Spleen (tissue), 11 donors: Measurements from ENCODE around the gene TVP23B. TPM values are rescaled to one million over a fixed set of nuclear protein-coding genes. Genes with fewer than 3 reads are reported as not detected.
"Not testable (repeated sequence)": the region's sequence is repeated elsewhere in the genome, so short reads cannot be mapped to it uniquely, and the experiment has no call there.

Source experiments
- DNase-seq: peaks from one replicate; pipeline ENCODE4 v3.0.0-alpha.2; 2020
- H3K27ac ChIP-seq, 8 donors: fragments of 200-600 bp; sonication (generic) in 7 of 8; 1 replicate in 4 of 8; 2 replicates in 4 of 8; pipeline versions ENCODE4 v1.5.0 to v1.8.0; 2016 to 2021; ENCODE audit warnings: inconsistent platforms in 4 of 8, mild to moderate bottlenecking in 4 of 8, moderate library complexity in 1 of 8
- H3K27me3 ChIP-seq, 7 donors: fragments of 200-600 bp; sonication (generic) in 6 of 7; replicated peaks in 1 of 7; 1 replicate in 4 of 7; 2 replicates in 3 of 7; pipeline versions ENCODE4 v1.5.0 to v1.8.0; 2016 to 2021; ENCODE audit warnings: inconsistent platforms in 3 of 7, mild to moderate bottlenecking in 1 of 7
- H3K36me3 ChIP-seq, 6 donors: fragments of 200-600 bp; sonication (generic) in 5 of 6; 1 replicate in 4 of 6; 2 replicates in 2 of 6; pipeline versions ENCODE4 v1.5.0 to v1.8.0; 2016 to 2021; ENCODE audit warnings: inconsistent platforms in 2 of 6
- H3K4me1 ChIP-seq, 6 donors: fragments of 200-600 bp; sonication (generic) in 5 of 6; 1 replicate in 3 of 6; 2 replicates in 3 of 6; pipeline versions ENCODE4 v1.5.0 to v1.8.0; 2016 to 2021; ENCODE audit warnings: inconsistent platforms in 3 of 6
- H3K4me3 ChIP-seq, 8 donors: fragments of 200-600 bp; sonication (generic) in 7 of 8; 1 replicate in 4 of 8; 2 replicates in 4 of 8; pipeline versions ENCODE4 v1.5.0 to v1.8.0; 2016 to 2021; ENCODE audit warnings: inconsistent platforms in 4 of 8, mild to moderate bottlenecking in 4 of 8, moderate library complexity in 2 of 8
- H3K9me3 ChIP-seq, 8 donors: fragments of 200-600 bp; sonication (generic) in 7 of 8; 1 replicate in 4 of 8; 2 replicates in 4 of 8; pipeline versions ENCODE4 v1.5.0 to v1.8.0; 2016 to 2021; ENCODE audit warnings: inconsistent platforms in 4 of 8
- POLR2A ChIP-seq, 3 donors: fragments of 450-650 bp; IDR thresholded peaks; one replicate each; pipeline ENCODE4 v1.5.1; 2017; ENCODE audit warnings: antibody characterized with exemption in 3 of 3, mild to moderate bottlenecking in 1 of 3
- POLR2AphosphoS5 ChIP-seq, 3 donors: sonication (generic); formaldehyde crosslinking; IDR thresholded peaks; one replicate each; pipeline ENCODE4 v1.5.1; 2017; ENCODE audit warnings: antibody characterized with exemption in 3 of 3
- WGBS, 5 donors: extraction: QIAGEN DNeasy Blood & Tissue Kit in 3 of 5; methylation state at CpG; one replicate each; pipeline versions ENCODE4 v1.1.5 to v1.1.7; 2013 to 2018; 5-methylcytosine and 5-hydroxymethylcytosine counted together
- intact Hi-C: fragments of 100-400 bp; cut with DNase I; formaldehyde crosslinking; loops from one replicate; pipeline ENCODE4 v1.15.0; 2023; ENCODE audit warnings: low total_unique reads
- polyA plus RNA-seq, 3 donors: library from polyadenylated mRNA; stranded (reverse); fragments of 200-250 nt; gene quantifications; one replicate each; pipeline ENCODE4 v1.2.1, GENCODE V29; 2013
- total RNA-seq, 7 donors: library from RNA; depleted of rRNA in 3 of 7; stranded (reverse); fragments of >200 nt in 3 of 7; fragmentation: NEBNext Ultra II Directional in 4 of 7; extraction: Animal tissue kit (Norgen Biotek cat#: 25700) in 4 of 7; gene quantifications; one replicate each; pipeline versions ENCODE4 v1.1.0 to v1.2.1, GENCODE V29; 2016 to 2021
- TF ChIP-seq, protein P1 (sequence below), 11 experiments: fragments of 200-600 bp in 7 of 11; fragments of 450-650 bp in 4 of 11; sonication (generic) in 4 of 11; IDR thresholded peaks in 8 of 11; conservative IDR thresholded peaks in 3 of 11; 1 replicate in 7 of 11; 2 replicates in 4 of 11; pipeline versions ENCODE4 v1.4.0 to v1.8.0; 2016 to 2021; ENCODE audit warnings: antibody characterized with exemption in 11 of 11, inconsistent platforms in 4 of 11, mild to moderate bottlenecking in 1 of 11
- donor health status: healthy with polysubstance abuse.
- donor health status: DM: no; HTN: no; CAD: no; lungs with moderate emphysema.
- donor health status: DM: no; HTN: no; CAD: no.
- donor health status: Bipolar disorder and iron deficiency.
- donor health status: healthy.
- donor health status: DM: no; HTN: no; CAD: no.
- donor health status: DM: yes; HTN: yes; CAD: no.

Gene TVP23B
- total and polyA plus RNA-seq, 10 donors, result 16.3 to 40.5 (median 28.5) TPM

DNA sequence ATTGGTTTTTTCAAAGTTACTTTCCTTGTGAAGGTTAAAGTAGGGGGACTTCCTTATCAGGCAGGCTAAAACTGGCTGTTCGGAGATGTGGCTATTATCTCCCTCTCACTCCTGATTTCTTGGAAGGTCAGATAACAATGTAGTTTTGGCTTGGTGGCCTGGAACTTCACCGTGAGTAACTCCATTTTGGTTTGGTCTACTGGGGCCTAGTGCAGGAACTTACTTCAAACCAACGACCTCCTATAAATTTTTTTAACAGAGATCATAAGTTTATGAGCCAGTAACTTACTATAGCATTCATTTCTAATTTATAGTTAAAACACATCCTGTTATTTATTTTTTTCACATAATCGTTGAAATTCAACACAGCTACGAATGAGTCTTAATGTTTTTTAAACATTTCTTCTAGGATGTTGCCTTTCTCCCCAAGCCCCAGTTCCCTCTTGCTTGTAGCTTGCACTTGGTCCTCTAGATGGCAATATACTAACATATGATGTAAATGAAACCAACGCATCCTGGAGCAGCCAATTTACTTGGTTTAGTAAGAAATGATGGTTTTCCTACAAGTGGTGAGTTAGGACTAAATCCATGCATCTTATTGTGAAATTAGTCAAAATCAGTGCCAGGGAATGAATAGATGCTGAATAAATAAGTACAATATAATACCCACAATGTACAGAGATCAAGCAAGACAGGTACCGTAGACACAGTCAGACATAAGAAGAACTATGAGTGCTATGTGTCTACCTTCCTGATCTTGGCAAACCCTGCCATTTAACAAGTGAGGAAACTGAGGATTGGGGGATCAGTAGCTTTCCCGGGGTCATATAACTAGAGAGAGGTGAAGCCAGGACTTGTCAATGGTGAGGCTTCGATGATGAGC, 35.7 kb downstream of the TVP23B start:
- H3K36me3 ChIP-seq, H3K9me3 ChIP-seq, intact Hi-C loops, H3K4me3 ChIP-seq, H3K27ac ChIP-seq, DNase-seq, H3K4me1 ChIP-seq, H3K27me3 ChIP-seq: not testable (repeated sequence)
- WGBS, 5 donors, result 48 to 63% (median 51%) methylated on average over 8 to 9 of the region's 9 CpGs
- TF ChIP-seq, protein P1, sequence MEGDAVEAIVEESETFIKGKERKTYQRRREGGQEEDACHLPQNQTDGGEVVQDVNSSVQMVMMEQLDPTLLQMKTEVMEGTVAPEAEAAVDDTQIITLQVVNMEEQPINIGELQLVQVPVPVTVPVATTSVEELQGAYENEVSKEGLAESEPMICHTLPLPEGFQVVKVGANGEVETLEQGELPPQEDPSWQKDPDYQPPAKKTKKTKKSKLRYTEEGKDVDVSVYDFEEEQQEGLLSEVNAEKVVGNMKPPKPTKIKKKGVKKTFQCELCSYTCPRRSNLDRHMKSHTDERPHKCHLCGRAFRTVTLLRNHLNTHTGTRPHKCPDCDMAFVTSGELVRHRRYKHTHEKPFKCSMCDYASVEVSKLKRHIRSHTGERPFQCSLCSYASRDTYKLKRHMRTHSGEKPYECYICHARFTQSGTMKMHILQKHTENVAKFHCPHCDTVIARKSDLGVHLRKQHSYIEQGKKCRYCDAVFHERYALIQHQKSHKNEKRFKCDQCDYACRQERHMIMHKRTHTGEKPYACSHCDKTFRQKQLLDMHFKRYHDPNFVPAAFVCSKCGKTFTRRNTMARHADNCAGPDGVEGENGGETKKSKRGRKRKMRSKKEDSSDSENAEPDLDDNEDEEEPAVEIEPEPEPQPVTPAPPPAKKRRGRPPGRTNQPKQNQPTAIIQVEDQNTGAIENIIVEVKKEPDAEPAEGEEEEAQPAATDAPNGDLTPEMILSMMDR (IDR thresholded peaks at IDR 0.05 in 8 of 11, conservative IDR thresholded peaks at IDR 0.05 in 3 of 11), result peak; percentile 28 to 90 (median 71)

DNA sequence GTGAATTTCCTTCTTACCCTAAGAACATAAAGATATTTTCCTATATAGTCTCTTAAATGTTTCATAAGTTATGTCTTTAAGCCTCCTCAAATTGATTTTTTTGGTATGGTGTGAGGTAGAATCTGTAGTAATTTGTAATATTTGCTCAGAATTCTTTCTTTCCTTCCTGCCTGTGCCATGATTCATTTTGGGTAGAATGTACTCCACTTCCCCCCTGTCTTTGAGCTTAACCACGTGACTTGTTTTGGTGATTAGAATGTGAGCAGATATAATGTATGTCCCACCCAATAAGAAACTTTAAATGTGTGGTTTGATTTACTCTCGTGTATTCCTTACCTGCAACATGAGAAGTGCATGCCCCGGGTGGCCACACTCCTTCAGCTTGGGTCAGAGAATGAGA, 40.4 kb downstream of the TVP23B start:
- H3K27me3 ChIP-seq, H3K9me3 ChIP-seq, H3K4me3 ChIP-seq, DNase-seq, H3K36me3 ChIP-seq, H3K27ac ChIP-seq, H3K4me1 ChIP-seq, intact Hi-C loops: not testable (repeated sequence)
- WGBS, 5 donors, result 18 to 72% (median 24%) methylated on average over 1 to 3 of the region's 3 CpGs

DNA sequence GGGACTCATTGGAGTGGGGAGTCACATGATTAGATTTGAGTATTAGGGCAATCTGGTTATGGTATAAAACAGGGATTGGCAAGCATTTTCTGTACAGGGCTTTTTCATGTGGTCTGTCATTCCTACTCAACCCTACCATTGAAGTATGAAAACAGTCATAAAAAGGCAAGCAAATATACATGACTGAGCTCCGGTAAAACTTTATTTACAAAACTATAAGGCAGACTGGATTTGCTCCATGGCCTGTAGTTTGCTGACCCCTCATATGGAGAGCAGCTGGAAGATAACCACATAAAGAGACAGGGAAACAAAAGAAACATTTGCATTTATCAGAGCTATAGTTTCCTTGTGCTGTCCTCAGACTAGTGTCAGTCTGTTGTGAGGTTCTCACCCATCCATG, 46.6 kb downstream of the TVP23B start:
- intact Hi-C loops, H3K4me1 ChIP-seq, H3K9me3 ChIP-seq, H3K27me3 ChIP-seq, H3K27ac ChIP-seq, DNase-seq, H3K4me3 ChIP-seq, H3K36me3 ChIP-seq: not testable (repeated sequence)
- WGBS, 5 donors, result no CpG with 5 or more reads among the region's 1 CpG

DNA sequence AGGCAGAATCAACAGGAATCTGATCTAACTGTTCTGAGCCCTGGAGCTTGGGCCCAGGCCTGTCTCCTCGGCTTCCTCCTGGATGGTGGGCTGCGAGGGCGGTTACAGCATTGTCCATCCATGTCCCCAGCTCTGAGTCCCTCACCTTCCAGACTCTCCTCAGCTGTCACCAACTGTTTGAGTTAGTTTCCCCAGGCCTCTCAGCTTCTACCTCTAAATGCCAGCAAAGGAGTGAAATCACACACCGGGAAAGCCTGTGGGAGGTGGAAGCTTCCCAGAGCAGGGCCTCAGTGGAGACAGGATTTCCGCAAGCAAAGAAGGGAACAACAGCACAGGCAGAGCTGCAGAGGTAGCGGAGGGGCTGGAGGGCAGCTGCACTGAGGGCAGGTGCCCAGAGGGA, 67.5 kb downstream of the TVP23B start:
- Histone ChIP-seq H3K27ac (no peak overlapping the region), H3K36me3 (no peaks in the 10 kb centered on the region), H3K4me3 (no peak overlapping the region), H3K9me3 (no peaks in the 10 kb centered on the region), H3K27me3 (no peaks in the 10 kb centered on the region), H3K4me1 (no peaks in the 10 kb centered on the region)
- TF ChIP-seq POLR2AphosphoS5 (IDR thresholded peaks at IDR 0.05) (no peak), POLR2A (IDR thresholded peaks at IDR 0.05) (no peak)
- TF ChIP-seq, protein P1 (IDR thresholded peaks at IDR 0.05 in 8 of 11, conservative IDR thresholded peaks at IDR 0.05 in 3 of 11), result no peak
- intact Hi-C loops, result no loop called here
- no peak for DNase-seq
- WGBS, 5 donors, result 92 to 96% (median 95%) methylated on average over 6 of the region's 6 CpGs

DNA sequence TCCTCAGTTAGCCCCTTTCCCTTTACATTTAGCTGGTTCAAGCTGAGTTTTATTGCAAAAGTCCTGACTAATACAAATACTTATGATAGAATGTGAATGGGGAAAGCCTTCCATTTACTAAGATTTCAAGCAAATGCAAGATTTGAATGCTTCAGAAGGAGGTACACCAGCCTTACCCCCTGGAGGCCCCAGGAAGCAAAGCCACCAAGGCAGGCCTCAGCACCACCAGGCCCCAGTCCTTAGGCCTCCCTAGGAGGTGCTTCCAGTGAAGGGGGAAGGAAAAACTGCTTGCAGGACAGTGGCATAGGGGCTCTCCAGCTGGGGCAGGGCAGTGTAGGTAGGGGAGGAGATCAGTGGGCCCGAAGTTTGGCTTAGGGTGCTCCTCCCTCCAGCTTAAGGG, 69.7 kb downstream of the TVP23B start:
- no peak overlapping the region for H3K4me3 ChIP-seq
- TF ChIP-seq POLR2AphosphoS5 (IDR thresholded peaks at IDR 0.05) (no peak), POLR2A (IDR thresholded peaks at IDR 0.05) (no peak)
- TF ChIP-seq, protein P1 (IDR thresholded peaks at IDR 0.05 in 8 of 11, conservative IDR thresholded peaks at IDR 0.05 in 3 of 11), result no peak
- DNase-seq, result no peak
- intact Hi-C loops, result no loop called here
- no peaks in the 10 kb centered on the region for H3K9me3 ChIP-seq
- WGBS, 5 donors, result 74 to 85% (median 81%) methylated on average over 1 of the region's 1 CpG
- no peaks in the 10 kb centered on the region for H3K36me3 ChIP-seq
- peaks cover 0 to 9% (median 8%) of the 10 kb centered on the region in 6 donors for H3K4me1 ChIP-seq
- no peaks in the 10 kb centered on the region for H3K27me3 ChIP-seq
- H3K27ac ChIP-seq, result no peak overlapping the region
